Right kidney (tissue), 9 donors: Measurements from ENCODE around the gene NEK9.
"Not testable (repeated sequence)": the region's sequence is repeated elsewhere in the genome, so short reads cannot be mapped to it uniquely, and the experiment has no call there.

Experiments
- DNase-seq: peaks from one replicate; pipeline ENCODE4 v3.0.0-alpha.2; 2016
- long read RNA-seq, 8 donors: transcript quantifications; one replicate each; lab custom pipeline, GENCODE V29; 2026

Gene NEK9
- long read RNA-seq, donor 1, full-length matches to known transcripts: 4 of 9 reads
- long read RNA-seq, donor 1, partial matches to known transcripts: 5 of 9 reads
- long read RNA-seq, donor 1, other reads (novel, unspliced or antisense): 0 of 9 reads
- long read RNA-seq, donor 2, partial matches to known transcripts: 38 of 40 reads
- long read RNA-seq, donor 2, other reads (novel, unspliced or antisense): 0 of 40 reads
- long read RNA-seq, donor 3, full-length matches to known transcripts: 2 of 8 reads
- long read RNA-seq, donor 3, partial matches to known transcripts: 6 of 8 reads
- long read RNA-seq, donor 3, other reads (novel, unspliced or antisense): 0 of 8 reads
- long read RNA-seq, donor 4, full-length matches to known transcripts: 3 of 83 reads
- long read RNA-seq, donor 4, partial matches to known transcripts: 80 of 83 reads
- long read RNA-seq, donor 4, other reads (novel, unspliced or antisense): 0 of 83 reads
- long read RNA-seq, donor 5, full-length matches to known transcripts: 4 of 4 reads
- long read RNA-seq, donor 5, partial matches to known transcripts: 0 of 4 reads
- long read RNA-seq, donor 5, other reads (novel, unspliced or antisense): 0 of 4 reads
- long read RNA-seq, donor 6, full-length matches to known transcripts: 4 of 21 reads
- long read RNA-seq, donor 6, partial matches to known transcripts: 17 of 21 reads
- long read RNA-seq, donor 6, other reads (novel, unspliced or antisense): 0 of 21 reads
- long read RNA-seq, donor 7: 0 reads
- long read RNA-seq, donor 8, full-length matches to known transcripts: 5 of 17 reads
- long read RNA-seq, donor 8, partial matches to known transcripts: 12 of 17 reads
- long read RNA-seq, donor 8, other reads (novel, unspliced or antisense): 0 of 17 reads

DNA sequence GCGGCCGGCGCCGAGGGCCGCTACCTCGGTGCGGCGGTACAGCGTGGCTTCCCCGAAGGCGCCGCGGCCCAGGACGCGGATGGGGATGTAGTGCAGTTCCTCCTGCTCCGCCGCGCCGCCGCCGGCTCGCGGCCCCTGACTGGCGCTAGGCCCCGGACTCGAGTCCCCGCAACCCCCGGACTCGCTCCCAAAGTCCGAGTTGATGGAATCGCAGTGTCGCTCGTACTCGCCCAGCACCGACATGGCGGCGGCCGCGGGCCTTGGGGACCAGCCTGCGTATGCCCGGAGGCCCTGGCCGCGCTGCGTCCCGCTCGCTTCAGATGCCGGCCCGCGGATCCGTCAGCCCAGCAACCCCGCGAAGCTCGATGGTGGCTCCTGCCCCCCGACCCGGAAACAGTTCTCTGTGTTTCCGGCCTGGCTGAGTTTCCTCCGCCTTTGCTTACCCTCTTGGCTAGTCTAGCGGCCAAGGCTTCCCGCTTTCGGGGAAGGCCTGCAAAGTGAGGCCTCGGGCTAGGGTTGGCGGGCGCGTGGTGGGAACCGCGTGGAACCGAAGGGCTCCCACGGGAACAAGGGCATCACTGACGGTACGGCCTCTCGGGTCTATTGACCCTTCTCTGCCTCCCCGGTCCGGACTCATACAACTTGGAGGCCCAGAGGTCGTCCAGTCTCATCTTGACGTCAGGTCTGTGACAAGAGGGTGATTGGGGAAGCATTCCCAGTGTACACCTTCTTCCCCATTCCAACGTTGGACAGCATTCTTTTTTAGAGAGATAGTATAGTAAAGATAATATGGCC, at the start of gene NEK9:
Gene NEK9, minus strand, starts transcription at position 370 of the 795 bp plus-strand sequence. Its CDS starts 127 bp downstream, at position 243.
- peak; percentile 98 for DNase-seq

DNA sequence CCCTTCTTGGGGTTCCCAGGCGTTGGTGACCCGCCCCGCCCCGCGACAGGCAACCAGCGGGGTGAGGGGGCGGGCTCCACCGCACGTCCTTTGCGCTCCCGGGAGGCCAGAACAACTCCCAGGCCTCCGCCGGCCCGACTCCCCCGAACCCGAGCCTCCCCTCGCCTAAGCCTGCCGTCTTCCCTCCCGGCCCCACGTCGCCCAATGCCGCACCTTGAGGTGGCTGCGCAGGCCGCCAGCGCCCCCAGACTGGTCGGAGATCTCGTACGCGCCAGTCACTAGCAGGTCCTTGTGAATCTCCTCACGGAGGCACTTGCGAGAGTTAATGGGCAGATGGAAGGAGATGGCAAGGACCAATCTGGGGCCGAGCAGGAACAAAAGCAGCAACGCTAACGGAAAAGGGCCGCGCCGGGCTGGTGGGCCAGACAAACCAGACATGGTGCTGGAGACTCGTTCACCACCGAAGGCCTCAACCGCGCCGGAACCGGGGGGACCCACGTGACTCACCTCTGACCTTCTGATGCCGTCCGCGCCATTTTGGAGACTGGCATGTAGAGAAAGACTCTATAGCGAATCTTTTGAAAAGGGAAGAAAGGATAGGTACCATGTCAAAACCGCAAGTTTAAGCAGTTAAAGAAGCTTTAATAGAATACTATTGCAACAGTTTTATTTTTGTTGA, 49.4 kb upstream of the NEK9 start, which contains the start of gene TMED10:
Gene TMED10, minus strand, starts transcription at position 471 of the 679 bp plus-strand sequence. Its CDS starts 33 bp downstream, at position 438.
- peak; percentile 98 for DNase-seq

DNA sequence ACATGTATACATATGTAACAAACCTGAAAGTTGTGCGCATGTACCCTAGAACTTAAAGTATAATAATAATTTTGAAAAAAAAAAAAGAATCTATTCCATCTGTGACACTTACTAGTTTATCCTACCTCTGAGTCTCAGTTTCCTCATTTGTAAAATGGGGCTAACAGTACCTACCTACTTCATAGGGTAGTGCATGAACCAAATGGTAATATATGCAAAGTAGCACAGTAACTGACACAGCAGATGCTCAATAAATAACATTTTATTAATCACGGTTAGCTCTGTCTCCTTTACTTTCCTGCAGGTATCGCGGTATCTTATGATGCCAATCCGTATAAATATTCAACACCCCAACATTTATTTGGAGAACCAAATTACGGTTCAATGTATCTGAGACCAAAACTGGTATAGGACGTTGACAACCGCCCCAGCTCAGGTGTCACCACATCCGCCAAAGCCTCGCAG, 48.9 kb upstream of the NEK9 start:
- no peak for DNase-seq

- no peak for DNase-seq
These were observed 47.2 kb upstream of the NEK9 start for GRCh38 chr14:75174066-75174465.

DNA sequence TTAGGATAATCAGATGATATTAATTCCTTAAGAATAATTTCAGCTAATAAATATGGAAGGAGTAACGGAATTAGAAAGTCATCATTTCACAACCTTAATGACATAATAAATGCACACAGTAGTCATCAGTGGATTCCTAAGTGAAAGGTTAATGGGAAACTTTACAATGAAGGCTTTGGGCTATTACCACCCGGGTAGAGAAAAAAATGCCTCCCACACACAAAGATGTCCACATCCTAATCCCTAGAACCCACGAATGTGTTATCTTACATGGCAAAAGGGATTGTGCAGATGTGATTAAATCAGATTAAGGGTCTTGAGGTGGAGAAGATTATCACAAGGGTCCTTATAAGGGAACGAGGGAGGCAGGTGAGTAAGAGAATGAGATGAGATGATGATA, 43.9 kb upstream of the NEK9 start:
- no peak for DNase-seq

GRCh38 chr14:75168586-75169335, 41.9 kb upstream of the NEK9 start:
- no peak for DNase-seq

- no peak for DNase-seq
These were observed 40.5 kb upstream of the NEK9 start for GRCh38 chr14:75167325-75167724.

DNA sequence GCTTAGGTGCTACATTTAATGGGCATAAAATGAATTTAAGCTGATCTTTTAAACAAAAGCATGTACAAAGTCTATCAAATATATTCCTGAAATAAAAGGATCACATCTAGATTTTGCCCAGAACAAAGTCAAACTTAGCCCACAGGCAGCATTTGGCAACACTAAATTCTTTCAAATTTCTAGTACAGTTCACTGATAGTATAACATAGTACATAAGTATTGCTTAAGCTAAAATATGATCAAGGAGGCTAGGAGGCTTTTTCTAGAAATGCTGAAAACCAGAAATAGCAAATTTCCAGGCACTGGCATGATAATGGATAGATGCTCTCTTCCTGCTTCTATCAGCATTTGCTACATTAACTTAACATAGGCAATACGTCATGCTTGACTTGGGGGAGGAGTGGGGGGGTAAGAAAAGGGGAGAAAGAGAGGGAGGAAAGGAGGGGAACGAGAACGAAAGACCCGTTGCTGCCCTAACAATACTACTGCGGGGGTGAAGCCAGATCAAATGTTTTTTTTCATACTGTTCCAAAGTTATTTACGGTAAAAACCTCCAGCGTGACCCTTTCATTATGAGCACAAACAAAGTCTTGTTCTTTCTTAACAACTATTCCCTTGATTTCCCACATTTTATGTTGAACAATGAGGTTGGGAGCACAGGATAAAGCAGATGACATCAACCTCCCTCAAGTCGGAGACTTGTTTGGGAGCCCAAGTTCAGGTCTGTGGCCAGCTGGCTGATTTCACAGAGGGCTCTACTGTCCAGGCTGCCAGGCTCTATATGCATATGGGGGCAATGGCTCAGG, 38.9 kb upstream of the NEK9 start:
- DNase-seq: no peak

DNA sequence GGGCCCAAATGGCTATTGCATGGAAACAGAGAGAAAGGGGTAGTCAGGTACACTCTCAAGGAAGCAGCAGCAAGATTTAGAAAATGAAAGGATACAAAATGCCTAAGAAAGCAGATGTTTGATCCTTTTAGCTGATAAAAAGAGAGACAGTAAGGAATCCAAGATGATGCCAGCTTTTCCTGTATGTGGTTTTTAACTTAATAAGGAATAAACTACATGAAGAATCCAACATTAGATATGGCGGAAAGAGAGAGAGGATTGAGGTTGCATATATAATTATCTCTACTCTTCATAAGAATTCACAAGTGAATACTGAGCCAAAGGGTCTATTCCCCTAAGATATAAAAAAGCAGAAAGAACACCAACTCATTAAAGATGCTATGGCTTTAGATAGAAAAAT, 38.0 kb upstream of the NEK9 start:
- DNase-seq: no peak

DNA sequence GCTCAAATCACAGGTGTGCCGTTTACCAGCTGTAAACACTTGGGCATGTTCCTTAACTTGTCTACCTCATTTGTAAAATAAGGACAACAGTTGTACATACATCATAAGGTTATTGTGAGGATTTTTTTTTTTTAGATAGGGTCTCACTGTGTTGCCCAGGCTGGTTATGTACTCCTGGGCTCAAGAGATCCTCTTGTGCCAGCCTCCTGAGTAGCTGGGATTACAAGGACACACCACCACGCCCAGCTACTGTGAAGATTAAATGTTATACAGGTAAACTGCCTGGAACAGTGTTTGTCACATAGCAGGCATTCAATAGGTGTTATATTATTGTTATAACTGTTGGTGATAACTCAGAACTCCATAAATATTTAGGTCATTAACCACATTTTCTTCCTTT, 36.8 kb upstream of the NEK9 start:
- no peak for DNase-seq

- no peak for DNase-seq
These were observed 35.8 kb upstream of the NEK9 start for GRCh38 chr14:75162631-75163030.

- no peak for DNase-seq
These were observed 32.2 kb upstream of the NEK9 start for GRCh38 chr14:75158843-75159614.

DNA sequence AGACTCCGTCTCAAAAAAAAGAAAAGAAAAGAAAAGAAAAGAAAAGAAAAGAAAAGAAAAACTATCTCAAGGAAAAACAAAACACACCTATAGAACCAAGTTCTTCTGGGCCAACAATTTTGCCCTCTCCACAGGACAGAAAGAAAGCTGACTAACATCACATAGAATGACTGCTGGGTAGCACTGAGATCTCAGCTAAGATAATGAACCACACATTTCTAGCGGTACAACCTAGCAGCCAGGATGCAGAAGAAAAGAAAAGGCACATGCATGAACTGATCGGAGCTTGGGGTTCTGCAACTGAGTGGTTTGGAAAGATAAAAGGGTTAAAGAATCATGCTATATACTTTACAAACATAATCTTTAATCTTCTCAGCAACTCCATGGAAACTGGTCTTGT, 30.1 kb upstream of the NEK9 start:
- no peak for DNase-seq

- no peak for DNase-seq
These were observed 29.3 kb upstream of the NEK9 start for GRCh38 chr14:75156111-75156510.

DNA sequence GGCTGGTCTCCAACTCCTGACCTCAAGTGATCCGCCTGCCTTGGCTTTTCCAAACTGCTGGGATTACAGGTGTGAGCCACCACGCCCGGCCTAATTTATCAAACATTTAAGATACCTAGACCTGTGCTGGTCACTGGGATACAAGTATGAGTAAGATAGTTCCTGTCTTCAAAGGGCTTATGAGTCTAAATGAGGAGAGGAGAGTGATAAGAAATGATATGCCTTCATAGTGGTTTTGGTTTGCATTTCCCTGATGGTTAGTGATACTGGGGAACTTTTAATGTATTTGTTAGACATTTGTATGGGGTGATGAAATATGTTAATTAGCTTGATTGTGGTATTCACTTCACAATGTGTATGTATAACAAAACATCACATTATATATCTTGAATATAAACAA, 28.3 kb upstream of the NEK9 start:
- DNase-seq: no peak

DNA sequence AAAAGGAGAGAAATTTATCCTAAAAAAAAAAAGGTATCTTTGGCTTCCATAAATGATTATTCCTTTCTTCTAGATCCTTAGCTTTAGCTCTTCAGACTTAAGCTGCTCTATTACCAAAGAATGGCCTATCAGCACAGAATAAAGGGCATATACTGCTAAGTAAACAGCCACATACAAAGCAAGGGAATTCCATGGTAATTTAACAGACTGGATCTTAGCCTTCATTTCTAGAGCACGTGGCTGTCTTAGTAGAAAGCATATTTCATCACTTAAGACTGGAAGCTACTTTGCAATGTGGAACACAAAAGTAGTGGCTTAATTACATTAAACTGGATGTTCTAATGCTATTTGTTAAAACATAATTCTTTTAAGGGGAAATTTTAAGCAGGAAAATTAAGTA, 26.4 kb upstream of the NEK9 start:
- no peak for DNase-seq

DNA sequence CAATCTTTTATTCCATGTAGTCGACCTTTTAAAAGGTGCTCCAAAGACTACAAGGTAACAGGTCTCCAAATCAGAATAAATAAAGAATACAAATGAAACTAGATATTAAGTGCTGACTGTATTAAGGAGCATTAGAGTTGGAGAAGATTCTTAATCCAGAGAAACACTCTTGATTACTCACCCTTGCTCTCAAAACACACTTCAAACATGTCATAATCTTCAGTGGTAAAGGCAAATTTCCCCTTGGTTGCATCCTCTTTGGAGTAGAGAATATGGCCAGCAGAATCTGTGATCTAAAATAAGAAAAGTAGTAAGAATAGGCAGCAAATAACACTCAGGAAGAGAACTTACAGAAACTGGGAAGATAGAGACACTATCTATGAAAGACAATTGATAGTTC, 25.0 kb upstream of the NEK9 start:
- DNase-seq: no peak

DNA sequence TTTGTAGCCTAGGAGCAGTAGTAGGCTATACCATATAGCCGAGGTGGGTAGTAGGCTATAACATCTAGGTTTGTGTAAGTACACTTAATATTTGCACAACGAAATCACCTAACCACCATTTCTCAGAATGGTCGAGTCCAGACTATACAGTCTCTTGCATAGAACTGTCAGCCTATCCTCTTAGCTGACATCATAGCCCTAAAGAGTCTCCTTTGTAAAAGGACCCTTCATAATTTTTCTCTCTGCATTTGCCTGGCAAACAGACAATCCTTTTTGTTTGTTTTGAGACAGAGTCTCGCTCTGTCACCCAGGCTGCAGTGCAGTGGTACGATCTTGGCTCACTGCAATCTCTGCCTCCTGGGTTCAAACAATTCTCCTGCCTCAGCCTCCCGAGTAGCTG, 23.8 kb upstream of the NEK9 start:
- DNase-seq: not testable (repeated sequence)

- no peak for DNase-seq
These were observed 23.3 kb upstream of the NEK9 start for GRCh38 chr14:75150150-75150549.
